Esophagus mucosa (tissue), 1 donor: ENCODE data around the gene AGXT2. TPM values are rescaled to one million over a fixed set of nuclear protein-coding genes. Genes with fewer than 3 reads are reported as not detected.
A peak's percentile ranks its signal among the peaks of the same experiment; 100 is the strongest.

Experiments used
- ATAC-seq: fragments of 200-7000 bp; cut with Tn5 transposase; one replicate; pipeline ENCODE4 v1.9.1; 2020
- total RNA-seq: library from RNA; stranded (reverse); gene quantifications from one replicate; pipeline ENCODE4 v1.2.4, GENCODE V29; 2023
- donor health status: DM: yes; HTN: yes; CAD: no.

Gene AGXT2
- total RNA-seq, 1 donor from 2014 or later, result not detected

DNA sequence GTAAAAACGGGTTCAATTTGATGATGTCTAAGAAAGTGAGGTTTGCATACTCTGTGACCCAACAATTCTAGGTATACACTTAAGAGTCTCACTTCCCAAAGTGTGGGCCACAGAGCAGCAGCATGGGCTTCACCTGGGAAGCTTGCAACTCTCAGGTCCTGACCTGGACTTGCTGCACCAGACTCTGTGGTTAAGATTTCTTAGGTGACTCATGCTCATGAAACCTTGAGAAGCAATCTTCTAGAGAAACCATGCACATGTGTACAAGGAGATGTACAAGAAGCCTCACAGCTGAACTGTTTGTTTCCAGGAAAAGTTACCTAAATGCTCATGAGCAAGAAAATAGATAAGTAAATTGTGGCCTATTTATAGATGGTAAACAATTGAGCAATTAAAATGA is 88.4 kb downstream of the AGXT2 start:
- no peak for ATAC-seq

DNA sequence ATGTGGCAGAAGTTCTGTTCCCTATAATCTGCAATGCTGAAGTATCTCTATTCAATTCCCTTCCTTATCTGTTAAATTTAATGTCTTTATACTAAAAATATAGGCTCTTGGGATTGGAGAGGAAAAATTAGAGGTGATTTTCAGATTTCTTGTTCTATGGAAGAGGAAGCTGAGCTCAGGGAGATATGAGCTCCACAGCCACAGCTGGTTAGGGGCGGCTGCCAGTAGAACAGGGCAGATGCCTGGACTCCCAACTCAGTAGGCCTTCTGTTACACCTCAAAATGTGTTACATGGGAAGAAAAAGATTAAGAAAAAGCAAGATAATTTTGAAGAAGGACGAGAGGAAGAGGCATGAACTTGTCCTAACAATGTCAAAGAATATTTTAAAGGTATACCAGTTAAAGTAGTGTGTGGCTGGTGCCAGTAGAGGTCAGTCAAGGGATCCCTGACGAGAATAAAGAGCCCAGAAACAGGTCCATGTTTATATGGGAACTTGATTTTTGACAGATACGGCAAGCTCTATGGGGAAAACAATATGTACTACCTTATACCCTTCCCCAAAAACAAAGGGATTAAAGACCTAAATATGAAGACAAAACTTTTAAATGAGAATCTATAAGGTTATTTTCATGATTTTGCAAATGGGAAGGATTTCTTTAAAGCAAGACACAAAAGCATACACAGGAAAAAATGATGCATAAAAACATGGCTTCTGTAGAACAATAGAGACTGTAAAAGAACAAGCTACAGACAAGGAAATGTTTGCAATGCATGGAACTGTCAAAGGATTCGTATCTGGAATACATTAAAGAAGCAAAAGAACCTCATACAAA is 89.7 kb downstream of the AGXT2 start:
- peak; percentile 44 for ATAC-seq

- no peak for ATAC-seq
Observed at GRCh38 chr5:34957321-34957720, 90.4 kb downstream of the AGXT2 start.

Other genes with a start within 250 kb of the AGXT2 start
- not detected for gene TTC23L, start 208.8 kb downstream of the AGXT2 start, total RNA-seq
- gene RAD1, start 132.4 kb downstream of the AGXT2 start, total RNA-seq, result 11.2 TPM
- gene BRIX1, start 132.2 kb downstream of the AGXT2 start, total RNA-seq, result 22.0 TPM
- gene DNAJC21, start 118.4 kb downstream of the AGXT2 start, total RNA-seq, result 31.9 TPM
- gene PRLR, start 182.5 kb upstream of the AGXT2 start, total RNA-seq, result 7.6 TPM